Ishikawa (cell line): ENCODE data around the gene RFX4.

ENCODE experiments used
- TAF1 ChIP-seq: IDR thresholded peaks from 2 replicates; pipeline ENCODE4 v1.6.1; 2012; ENCODE audit warnings: low read depth, mild to moderate bottlenecking
- TCF12 ChIP-seq: IDR thresholded peaks from 2 replicates; pipeline ENCODE4 v1.6.1; 2012; ENCODE audit warnings: low read depth
- USF1 ChIP-seq: IDR thresholded peaks from 2 replicates; pipeline ENCODE4 v1.6.1; 2012
- TF ChIP-seq, protein P1 (sequence below): IDR thresholded peaks from 2 replicates; pipeline ENCODE4 v1.6.1; 2012; ENCODE audit warnings: low read depth, mild to moderate bottlenecking

- TF ChIP-seq TCF12 = no peak
- no peak for TF ChIP-seq TAF1
- TF ChIP-seq, protein P1, sequence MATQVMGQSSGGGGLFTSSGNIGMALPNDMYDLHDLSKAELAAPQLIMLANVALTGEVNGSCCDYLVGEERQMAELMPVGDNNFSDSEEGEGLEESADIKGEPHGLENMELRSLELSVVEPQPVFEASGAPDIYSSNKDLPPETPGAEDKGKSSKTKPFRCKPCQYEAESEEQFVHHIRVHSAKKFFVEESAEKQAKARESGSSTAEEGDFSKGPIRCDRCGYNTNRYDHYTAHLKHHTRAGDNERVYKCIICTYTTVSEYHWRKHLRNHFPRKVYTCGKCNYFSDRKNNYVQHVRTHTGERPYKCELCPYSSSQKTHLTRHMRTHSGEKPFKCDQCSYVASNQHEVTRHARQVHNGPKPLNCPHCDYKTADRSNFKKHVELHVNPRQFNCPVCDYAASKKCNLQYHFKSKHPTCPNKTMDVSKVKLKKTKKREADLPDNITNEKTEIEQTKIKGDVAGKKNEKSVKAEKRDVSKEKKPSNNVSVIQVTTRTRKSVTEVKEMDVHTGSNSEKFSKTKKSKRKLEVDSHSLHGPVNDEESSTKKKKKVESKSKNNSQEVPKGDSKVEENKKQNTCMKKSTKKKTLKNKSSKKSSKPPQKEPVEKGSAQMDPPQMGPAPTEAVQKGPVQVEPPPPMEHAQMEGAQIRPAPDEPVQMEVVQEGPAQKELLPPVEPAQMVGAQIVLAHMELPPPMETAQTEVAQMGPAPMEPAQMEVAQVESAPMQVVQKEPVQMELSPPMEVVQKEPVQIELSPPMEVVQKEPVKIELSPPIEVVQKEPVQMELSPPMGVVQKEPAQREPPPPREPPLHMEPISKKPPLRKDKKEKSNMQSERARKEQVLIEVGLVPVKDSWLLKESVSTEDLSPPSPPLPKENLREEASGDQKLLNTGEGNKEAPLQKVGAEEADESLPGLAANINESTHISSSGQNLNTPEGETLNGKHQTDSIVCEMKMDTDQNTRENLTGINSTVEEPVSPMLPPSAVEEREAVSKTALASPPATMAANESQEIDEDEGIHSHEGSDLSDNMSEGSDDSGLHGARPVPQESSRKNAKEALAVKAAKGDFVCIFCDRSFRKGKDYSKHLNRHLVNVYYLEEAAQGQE = no peak
- no peak for TF ChIP-seq USF1
These were observed 19.3 kb downstream of the RFX4 start for GRCh38 chr12:106602076-106602475.
